ENCODE measurements around the gene TMEM139.

The TMEM139 gene

DNA sequence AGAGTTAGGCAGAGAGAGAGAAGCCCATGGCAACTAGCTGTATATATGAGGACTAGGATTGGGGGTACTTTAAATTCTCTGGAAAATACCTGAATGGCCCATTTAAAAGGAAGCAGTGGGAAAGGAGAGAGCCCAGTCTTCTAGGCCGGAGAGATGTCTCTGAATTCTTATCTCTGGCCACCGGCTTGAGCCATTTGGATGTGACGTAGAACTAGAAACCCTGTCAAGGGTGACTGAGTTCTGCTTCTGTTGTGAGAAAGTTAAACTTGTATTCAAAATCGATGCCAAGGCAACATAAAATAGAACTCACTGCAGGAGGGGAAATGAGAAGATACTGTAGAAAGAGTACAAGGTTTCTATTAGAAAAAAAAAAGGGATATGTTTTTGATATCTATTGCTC is 27.8 kb upstream of the TMEM139 start:
- H3K27me3 ChIP-seq (replicated peaks; ENCODE audit: insufficient read depth, low read length): no peaks in the 10 kb centered on the region
- no peaks in the 10 kb centered on the region for H3K36me3 ChIP-seq (replicated peaks; ENCODE audit: insufficient read depth, low read length)
- no peaks in the 10 kb centered on the region for H3K79me2 ChIP-seq (ENCODE audit: low read length)
- H3K4me1 ChIP-seq (ENCODE audit: low read length): peaks cover 16% of the 10 kb centered on the region
- no peak for DNase-seq
- H3K9me3 ChIP-seq (replicated peaks; ENCODE audit: insufficient read depth, low read length): no peaks in the 10 kb centered on the region
- H3K4me3 ChIP-seq (ENCODE audit: low read length): no peak overlapping the region
- H3F3A ChIP-seq (ENCODE audit: insufficient read depth, low read length): peaks cover 3% of the 10 kb centered on the region; the same call in 1 of the 2 replicates
- no peaks in the 10 kb centered on the region for H3K9me2 ChIP-seq (replicated peaks; ENCODE audit: insufficient read depth, low read length)
- H2AFZ ChIP-seq (ENCODE audit: low read length): no peak overlapping the region
- H3K4me2 ChIP-seq (ENCODE audit: low read depth, low read length): no peak overlapping the region
- H4K20me1 ChIP-seq (ENCODE audit: insufficient read depth, low read length): no peaks in the 10 kb centered on the region
- H3K27ac ChIP-seq (ENCODE audit: low read length): no peak overlapping the region
- H3K9ac ChIP-seq (ENCODE audit: low read length): no peak overlapping the region
- TF ChIP-seq, protein P1, sequence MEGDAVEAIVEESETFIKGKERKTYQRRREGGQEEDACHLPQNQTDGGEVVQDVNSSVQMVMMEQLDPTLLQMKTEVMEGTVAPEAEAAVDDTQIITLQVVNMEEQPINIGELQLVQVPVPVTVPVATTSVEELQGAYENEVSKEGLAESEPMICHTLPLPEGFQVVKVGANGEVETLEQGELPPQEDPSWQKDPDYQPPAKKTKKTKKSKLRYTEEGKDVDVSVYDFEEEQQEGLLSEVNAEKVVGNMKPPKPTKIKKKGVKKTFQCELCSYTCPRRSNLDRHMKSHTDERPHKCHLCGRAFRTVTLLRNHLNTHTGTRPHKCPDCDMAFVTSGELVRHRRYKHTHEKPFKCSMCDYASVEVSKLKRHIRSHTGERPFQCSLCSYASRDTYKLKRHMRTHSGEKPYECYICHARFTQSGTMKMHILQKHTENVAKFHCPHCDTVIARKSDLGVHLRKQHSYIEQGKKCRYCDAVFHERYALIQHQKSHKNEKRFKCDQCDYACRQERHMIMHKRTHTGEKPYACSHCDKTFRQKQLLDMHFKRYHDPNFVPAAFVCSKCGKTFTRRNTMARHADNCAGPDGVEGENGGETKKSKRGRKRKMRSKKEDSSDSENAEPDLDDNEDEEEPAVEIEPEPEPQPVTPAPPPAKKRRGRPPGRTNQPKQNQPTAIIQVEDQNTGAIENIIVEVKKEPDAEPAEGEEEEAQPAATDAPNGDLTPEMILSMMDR (IDR thresholded peaks at IDR 0.05; ENCODE audit: low read length): no peak
- TF ChIP-seq EZH2 (optimal IDR thresholded peaks at IDR 0.05; ENCODE audit: low read depth, low read length) (no peak), EZH2phosphoT487 (IDR thresholded peaks at IDR 0.05; ENCODE audit: low read length) (no peak)

DNA sequence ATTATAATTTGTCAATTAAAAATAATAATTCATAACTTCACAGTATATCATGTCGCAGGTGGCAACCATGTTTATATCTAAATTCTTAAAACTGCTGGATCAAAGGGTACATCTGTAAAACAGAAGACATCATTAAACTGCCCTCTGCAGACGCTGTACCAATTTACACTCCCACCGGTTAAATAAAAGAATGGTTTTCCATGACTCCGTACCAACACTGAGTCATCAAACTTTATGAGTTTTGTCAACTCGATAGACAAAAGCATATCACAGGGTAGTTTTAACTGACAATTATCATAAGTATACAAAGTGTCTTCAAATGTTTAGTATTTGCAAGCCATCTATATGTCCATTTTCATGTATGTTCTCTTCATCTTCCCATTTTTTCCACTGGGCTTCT is 27.3 kb upstream of the TMEM139 start:
- peaks cover 3% of the 10 kb centered on the region; the same call in 1 of the 2 replicates for H3F3A ChIP-seq (ENCODE audit: insufficient read depth, low read length)
- TF ChIP-seq EZH2phosphoT487 (IDR thresholded peaks at IDR 0.05; ENCODE audit: low read length) (no peak), EZH2 (optimal IDR thresholded peaks at IDR 0.05; ENCODE audit: low read depth, low read length) (no peak)
- TF ChIP-seq, protein P1 (IDR thresholded peaks at IDR 0.05; ENCODE audit: low read length): no peak
- no peak overlapping the region for H3K27ac ChIP-seq (ENCODE audit: low read length)
- H2AFZ ChIP-seq (ENCODE audit: low read length): no peak overlapping the region
- H3K79me2 ChIP-seq (ENCODE audit: low read length): no peaks in the 10 kb centered on the region
- no peaks in the 10 kb centered on the region for H3K27me3 ChIP-seq (replicated peaks; ENCODE audit: insufficient read depth, low read length)
- H4K20me1 ChIP-seq (ENCODE audit: insufficient read depth, low read length): no peaks in the 10 kb centered on the region
- no peak overlapping the region for H3K4me3 ChIP-seq (ENCODE audit: low read length)
- H3K4me1 ChIP-seq (ENCODE audit: low read length): peaks cover 15% of the 10 kb centered on the region
- no peaks in the 10 kb centered on the region for H3K36me3 ChIP-seq (replicated peaks; ENCODE audit: insufficient read depth, low read length)
- no peak overlapping the region for H3K9ac ChIP-seq (ENCODE audit: low read length)
- H3K9me3 ChIP-seq (replicated peaks; ENCODE audit: insufficient read depth, low read length): no peaks in the 10 kb centered on the region
- no peaks in the 10 kb centered on the region for H3K9me2 ChIP-seq (replicated peaks; ENCODE audit: insufficient read depth, low read length)
- no peak overlapping the region for H3K4me2 ChIP-seq (ENCODE audit: low read depth, low read length)
- DNase-seq: no peak

DNA sequence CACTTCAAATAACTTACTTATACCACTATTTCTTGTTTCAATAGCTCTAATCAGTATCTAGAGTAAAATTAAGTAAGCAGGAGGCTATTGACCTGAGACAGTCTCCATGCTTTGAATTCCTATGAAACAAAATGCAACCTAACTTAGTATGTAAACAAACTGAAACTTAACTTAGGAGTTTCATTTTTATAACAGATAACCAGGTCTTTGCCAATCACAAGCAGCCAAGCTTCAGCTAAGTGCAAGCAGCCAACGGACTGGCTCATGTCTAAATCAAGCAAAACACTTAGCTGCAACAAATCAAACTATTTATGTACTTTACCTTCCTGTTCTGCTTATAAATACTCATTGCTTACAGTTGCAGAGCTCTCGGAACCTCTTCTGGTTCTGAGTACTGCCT is 25.9 kb upstream of the TMEM139 start:
- DNase-seq: peak; percentile 91
- Histone ChIP-seq H2AFZ (ENCODE audit: low read length) (peak overlapping the region; percentile 78), H3K4me2 (ENCODE audit: low read depth, low read length) (peak overlapping the region; percentile 58), H3K9me3 (replicated peaks; ENCODE audit: insufficient read depth, low read length) (no peaks in the 10 kb centered on the region), H3K9me2 (replicated peaks; ENCODE audit: insufficient read depth, low read length) (no peaks in the 10 kb centered on the region), H3K9ac (ENCODE audit: low read length) (peak overlapping the region; percentile 29; the same call in 1 of the 2 replicates), H3K36me3 (replicated peaks; ENCODE audit: insufficient read depth, low read length) (no peaks in the 10 kb centered on the region), H4K20me1 (ENCODE audit: insufficient read depth, low read length) (no peaks in the 10 kb centered on the region), H3K4me3 (ENCODE audit: low read length) (peak overlapping the region; percentile 18), H3K27me3 (replicated peaks; ENCODE audit: insufficient read depth, low read length) (no peaks in the 10 kb centered on the region), H3K79me2 (ENCODE audit: low read length) (peaks cover 6% of the 10 kb centered on the region), H3K27ac (ENCODE audit: low read length) (peak overlapping the region; percentile 48; the same call in 1 of the 2 replicates), H3K4me1 (ENCODE audit: low read length) (peaks cover 18% of the 10 kb centered on the region), H3F3A (ENCODE audit: insufficient read depth, low read length) (peaks cover 3% of the 10 kb centered on the region; the same call in 1 of the 2 replicates)
- TF ChIP-seq, protein P1 (IDR thresholded peaks at IDR 0.05; ENCODE audit: low read length): no peak

Data from MM.1S (cell line).